ENCODE measurements around the gene TSPAN4.

DNA sequence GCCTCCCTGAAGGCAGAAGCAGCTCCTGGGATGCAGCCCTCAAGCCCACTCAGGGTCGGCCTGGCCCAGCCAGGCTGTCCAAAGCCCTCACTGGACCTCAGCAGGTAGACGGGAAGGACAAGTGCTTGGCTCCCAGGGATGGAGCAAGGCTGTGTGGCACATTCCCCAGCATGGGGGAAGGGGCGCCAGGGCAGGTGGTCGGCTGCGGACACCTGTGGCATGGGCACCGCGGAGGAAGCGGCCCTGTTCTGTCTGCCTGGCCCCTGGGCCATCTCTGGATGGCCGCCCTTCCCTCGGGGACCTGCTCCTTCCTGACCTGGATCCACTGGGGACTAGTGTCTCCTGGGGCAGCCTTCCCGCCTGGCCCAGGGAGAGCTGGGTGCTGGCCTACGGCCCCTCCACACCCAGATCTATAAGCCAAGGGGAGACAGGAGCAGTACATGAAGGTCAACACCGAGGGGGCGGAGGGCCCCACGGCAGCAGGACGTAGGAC is 42.0 kb downstream of the TSPAN4 start:
- TF ChIP-seq, protein P1, sequence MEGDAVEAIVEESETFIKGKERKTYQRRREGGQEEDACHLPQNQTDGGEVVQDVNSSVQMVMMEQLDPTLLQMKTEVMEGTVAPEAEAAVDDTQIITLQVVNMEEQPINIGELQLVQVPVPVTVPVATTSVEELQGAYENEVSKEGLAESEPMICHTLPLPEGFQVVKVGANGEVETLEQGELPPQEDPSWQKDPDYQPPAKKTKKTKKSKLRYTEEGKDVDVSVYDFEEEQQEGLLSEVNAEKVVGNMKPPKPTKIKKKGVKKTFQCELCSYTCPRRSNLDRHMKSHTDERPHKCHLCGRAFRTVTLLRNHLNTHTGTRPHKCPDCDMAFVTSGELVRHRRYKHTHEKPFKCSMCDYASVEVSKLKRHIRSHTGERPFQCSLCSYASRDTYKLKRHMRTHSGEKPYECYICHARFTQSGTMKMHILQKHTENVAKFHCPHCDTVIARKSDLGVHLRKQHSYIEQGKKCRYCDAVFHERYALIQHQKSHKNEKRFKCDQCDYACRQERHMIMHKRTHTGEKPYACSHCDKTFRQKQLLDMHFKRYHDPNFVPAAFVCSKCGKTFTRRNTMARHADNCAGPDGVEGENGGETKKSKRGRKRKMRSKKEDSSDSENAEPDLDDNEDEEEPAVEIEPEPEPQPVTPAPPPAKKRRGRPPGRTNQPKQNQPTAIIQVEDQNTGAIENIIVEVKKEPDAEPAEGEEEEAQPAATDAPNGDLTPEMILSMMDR (IDR thresholded peaks at IDR 0.05; ENCODE audit: insufficient read depth, low read length) = no peak
- TF ChIP-seq POLR2AphosphoS5 (IDR thresholded peaks at IDR 0.05; ENCODE audit: low read depth) (no peak), GABPA (IDR thresholded peaks at IDR 0.05; ENCODE audit: low read depth) (no peak), SPI1 (IDR thresholded peaks at IDR 0.05; ENCODE audit: borderline replicate concordance, low read depth) (no peak)
- TF ChIP-seq, protein P2, sequence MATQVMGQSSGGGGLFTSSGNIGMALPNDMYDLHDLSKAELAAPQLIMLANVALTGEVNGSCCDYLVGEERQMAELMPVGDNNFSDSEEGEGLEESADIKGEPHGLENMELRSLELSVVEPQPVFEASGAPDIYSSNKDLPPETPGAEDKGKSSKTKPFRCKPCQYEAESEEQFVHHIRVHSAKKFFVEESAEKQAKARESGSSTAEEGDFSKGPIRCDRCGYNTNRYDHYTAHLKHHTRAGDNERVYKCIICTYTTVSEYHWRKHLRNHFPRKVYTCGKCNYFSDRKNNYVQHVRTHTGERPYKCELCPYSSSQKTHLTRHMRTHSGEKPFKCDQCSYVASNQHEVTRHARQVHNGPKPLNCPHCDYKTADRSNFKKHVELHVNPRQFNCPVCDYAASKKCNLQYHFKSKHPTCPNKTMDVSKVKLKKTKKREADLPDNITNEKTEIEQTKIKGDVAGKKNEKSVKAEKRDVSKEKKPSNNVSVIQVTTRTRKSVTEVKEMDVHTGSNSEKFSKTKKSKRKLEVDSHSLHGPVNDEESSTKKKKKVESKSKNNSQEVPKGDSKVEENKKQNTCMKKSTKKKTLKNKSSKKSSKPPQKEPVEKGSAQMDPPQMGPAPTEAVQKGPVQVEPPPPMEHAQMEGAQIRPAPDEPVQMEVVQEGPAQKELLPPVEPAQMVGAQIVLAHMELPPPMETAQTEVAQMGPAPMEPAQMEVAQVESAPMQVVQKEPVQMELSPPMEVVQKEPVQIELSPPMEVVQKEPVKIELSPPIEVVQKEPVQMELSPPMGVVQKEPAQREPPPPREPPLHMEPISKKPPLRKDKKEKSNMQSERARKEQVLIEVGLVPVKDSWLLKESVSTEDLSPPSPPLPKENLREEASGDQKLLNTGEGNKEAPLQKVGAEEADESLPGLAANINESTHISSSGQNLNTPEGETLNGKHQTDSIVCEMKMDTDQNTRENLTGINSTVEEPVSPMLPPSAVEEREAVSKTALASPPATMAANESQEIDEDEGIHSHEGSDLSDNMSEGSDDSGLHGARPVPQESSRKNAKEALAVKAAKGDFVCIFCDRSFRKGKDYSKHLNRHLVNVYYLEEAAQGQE (IDR thresholded peaks at IDR 0.05; ENCODE audit: insufficient replicate concordance, low read depth) = no peak
